K562 (cell line): ENCODE results near the gene TRMU. TPM values are rescaled to one million over a fixed set of nuclear protein-coding genes. Genes with fewer than 3 reads are reported as not detected.

ENCODE experiments used
- ATAC-seq: fragments of 200-7000 bp; cut with Tn5 transposase; 3 replicates; pipeline ENCODE4 v1.9.1; 2020; ENCODE audit warnings: moderate library complexity
- BruUV-seq: library from RNA; stranded (reverse); fragments of 400-500 nt; replicated peaks from 2 replicates; lab custom pipeline; 2021; lab: Mats Ljungman, UMichigan
- CTCF ChIA-PET: fragments of 300-600 bp; formaldehyde crosslinking; extraction: SDS; loops from one replicate; lab custom pipeline; 2021; ENCODE audit warnings: low intra/inter-chr PET ratio; lab: Yijun Ruan, JAX
- POLR2A ChIA-PET: fragments of 300-600, 350-650 bp; sonication (Branson Sonifier 250); formaldehyde crosslinking; extraction: SDS; loops from one replicate; lab custom pipeline; 2021; ENCODE audit warnings: antibody characterized with exemption, inconsistent platforms; lab: Yijun Ruan, JAX
- DNase-seq, 4 experiments: peaks; one replicate each; pipeline versions ENCODE4 v3.0.0 to v3.0.0-alpha.2; 2011 to 2018; ENCODE audit warnings: low spot score in 3 of 4, mixed read lengths in 3 of 4; ENCODE audit errors: extremely low read depth in 1 of 4
- FAIRE-seq: peaks from 2 replicates; lab custom pipeline; 2011; peaks lifted over from hg19 to GRCh38; lab: Jason Lieb, UNC
- H2AFZ ChIP-seq: 2 replicates; pipeline ENCODE4 v1.6.0; 2011; ENCODE audit warnings: low read depth, low read length, control low read depth, inconsistent platforms
- H3K27ac ChIP-seq: fragments of 200-600 bp; 3 replicates; pipeline ENCODE4 v1.8.0; 2011; ENCODE audit warnings: low read depth, mild to moderate bottlenecking, control low read depth, inconsistent platforms, low read length, moderate library complexity, mixed read lengths; ENCODE audit errors: extremely low read depth
- H3K27me3 ChIP-seq, 2 experiments: fragments of 300-600 bp in 1 of 2; 2 replicates in 1 of 2; 3 replicates in 1 of 2; pipeline versions ENCODE4 v1.6.0 to v1.8.0; 2011; ENCODE audit warnings: inconsistent platforms in 2 of 2, low read length in 2 of 2, mild to moderate bottlenecking in 1 of 2, mixed read lengths in 1 of 2, moderate library complexity in 1 of 2; ENCODE audit not compliant: control insufficient read depth in 2 of 2, insufficient read depth in 2 of 2
- H3K36me3 ChIP-seq: fragments of 300-600 bp; 3 replicates; pipeline ENCODE4 v1.8.0; 2011; ENCODE audit warnings: mild to moderate bottlenecking, low read length, inconsistent platforms; ENCODE audit not compliant: control insufficient read depth, insufficient read depth
- H3K4me1 ChIP-seq, 2 experiments: fragments of 200-600 bp in 1 of 2; replicated peaks in 1 of 2; 2 replicates in 1 of 2; 3 replicates in 1 of 2; pipeline versions ENCODE4 v1.5.1 to v1.8.0; 2011; ENCODE audit warnings: inconsistent platforms in 2 of 2, low read length in 2 of 2, mild to moderate bottlenecking in 1 of 2, mixed read lengths in 1 of 2, moderate library complexity in 1 of 2; ENCODE audit not compliant: control insufficient read depth in 2 of 2, insufficient read depth in 2 of 2
- H3K4me2 ChIP-seq: 2 replicates; pipeline ENCODE4 v1.6.1; 2011; ENCODE audit warnings: low read length, control low read depth, inconsistent platforms, mixed read lengths; ENCODE audit not compliant: insufficient read depth
- H3K4me3 ChIP-seq: fragments of 200-600 bp; sonication (generic), shearing (Covaris generic); 2 replicates; pipeline ENCODE4 v1.5.1; 2016; ENCODE audit warnings: control low read depth, inconsistent platforms
- H3K79me2 ChIP-seq: fragments of 200-600 bp; 3 replicates; pipeline ENCODE4 v1.8.0; 2011; ENCODE audit warnings: low read length, inconsistent platforms; ENCODE audit not compliant: control insufficient read depth, insufficient read depth
- H3K9ac ChIP-seq, 2 experiments: 2 replicates each; pipeline versions ENCODE4 v1.6.0 to v1.6.1; 2011; ENCODE audit warnings: low read depth in 2 of 2, low read length in 2 of 2, control low read depth in 1 of 2, inconsistent platforms in 1 of 2, mild to moderate bottlenecking in 1 of 2, mixed read lengths in 1 of 2; ENCODE audit not compliant: insufficient read depth in 1 of 2
- H3K9me1 ChIP-seq: one replicate; pipeline ENCODE4 v1.6.0; 2011; ENCODE audit warnings: inconsistent platforms, mild to moderate bottlenecking, low read length, moderate library complexity; ENCODE audit not compliant: control insufficient read depth, insufficient read depth
- H3K9me3 ChIP-seq: replicated peaks from 2 replicates; pipeline ENCODE4 v1.5.1; 2011; ENCODE audit warnings: low read depth, low read length, inconsistent platforms; ENCODE audit not compliant: control insufficient read depth, insufficient read depth
- H4K20me1 ChIP-seq: replicated peaks from 2 replicates; pipeline ENCODE4 v1.6.1; 2011; ENCODE audit warnings: low read length, inconsistent platforms, mixed read lengths; ENCODE audit not compliant: control insufficient read depth, insufficient read depth
- E2F5 ChIP-seq: sonication (generic); formaldehyde crosslinking; IDR thresholded peaks from 2 replicates; pipeline ENCODE4 v1.8.0; 2022; ENCODE audit warnings: mild to moderate bottlenecking, missing genetic modification reagents
- FIP1L1 ChIP-seq: fragments of 200-400 bp; formaldehyde crosslinking; IDR thresholded peaks from 2 replicates; pipeline ENCODE4 v1.6.1; 2018; ENCODE audit warnings: mild to moderate bottlenecking, low read depth, low read length; ENCODE audit not compliant: poor library complexity, severe bottlenecking
- GTF2F1 ChIP-seq: IDR thresholded peaks from 2 replicates; pipeline ENCODE4 v1.6.1; 2011; ENCODE audit warnings: low read depth, low read length, improper control_type of control experiment
- HDGF ChIP-seq: fragments of 450-650 bp; IDR thresholded peaks from 2 replicates; pipeline ENCODE4 v1.6.1; 2016
- IFI16 ChIP-seq: fragments of 250-450 bp; sonication (Bioruptor Pico); IDR thresholded peaks from 2 replicates; pipeline ENCODE4 v2.1.2; 2022; ENCODE audit warnings: mild to moderate bottlenecking, inconsistent platforms
- KDM1A ChIP-seq, 2 experiments: fragments of 450-650 bp; IDR thresholded peaks; 2 replicates each; pipeline ENCODE4 v1.6.1; 2016; ENCODE audit warnings: mild to moderate bottlenecking in 2 of 2
- MTA2 ChIP-seq: fragments of 450-650 bp; IDR thresholded peaks from 2 replicates; pipeline ENCODE4 v1.6.1; 2016; ENCODE audit warnings: low read depth
- NFIC ChIP-seq: fragments of 450-650 bp; IDR thresholded peaks from 2 replicates; pipeline ENCODE4 v1.6.1; 2017; ENCODE audit warnings: mild to moderate bottlenecking, inconsistent platforms
- NR0B1 ChIP-seq: fragments of 450-650 bp; IDR thresholded peaks from one replicate; pipeline ENCODE4 v1.6.1; 2018; ENCODE audit warnings: mild to moderate bottlenecking, moderate library complexity; ENCODE audit not compliant: partially characterized antibody
- POLR2AphosphoS5 ChIP-seq: IDR thresholded peaks from 2 replicates; pipeline ENCODE4 v1.6.1; 2011; ENCODE audit warnings: mild to moderate bottlenecking, low read depth, low read length, moderate library complexity; ENCODE audit not compliant: control insufficient read depth, insufficient read depth
- TARDBP ChIP-seq: fragments of 450-650 bp; IDR thresholded peaks from 2 replicates; pipeline ENCODE4 v1.6.1; 2016
- TBL1XR1 ChIP-seq, 2 experiments: IDR thresholded peaks; 2 replicates each; pipeline ENCODE4 v1.6.1; 2012; ENCODE audit warnings: improper control_type of control experiment in 2 of 2, low read length in 2 of 2, mild to moderate bottlenecking in 1 of 2
- TEAD1 ChIP-seq, 2 experiments: fragments of 450-650 bp in 1 of 2; sonication (generic) in 1 of 2; formaldehyde crosslinking; IDR thresholded peaks; 2 replicates each; pipeline versions ENCODE4 v1.4.0 to v1.8.0; 2020 to 2022; ENCODE audit warnings: mild to moderate bottlenecking in 2 of 2, missing genetic modification reagents in 1 of 2
- ZBTB1 ChIP-seq: sonication (generic); formaldehyde crosslinking; IDR thresholded peaks from 2 replicates; pipeline ENCODE4 v1.8.1; 2023; ENCODE audit warnings: missing genetic modification reagents, low read depth, mild to moderate bottlenecking, borderline replicate concordance
- ZNF586 ChIP-seq: fragments of 450-650 bp; formaldehyde crosslinking; conservative IDR thresholded peaks from 2 replicates; pipeline ENCODE4 v1.4.0; 2020; ENCODE audit warnings: mild to moderate bottlenecking, moderate library complexity
- ZNF695 ChIP-seq: fragments of 450-650 bp; formaldehyde crosslinking; IDR thresholded peaks from 2 replicates; pipeline ENCODE4 v1.4.0; 2020; ENCODE audit warnings: mild to moderate bottlenecking, moderate library complexity
- WGBS: fragments of 100-300 bp; shearing (Covaris generic); methylation state at CpG from one replicate; pipeline ENCODE4 v1.1.6; 2016; ENCODE audit warnings: low coverage, mixed read lengths; ENCODE audit not compliant: insufficient coverage; ENCODE audit errors: missing lambda C conversion rate; 5-methylcytosine and 5-hydroxymethylcytosine counted together
- in situ Hi-C: fragments of 300-500 bp; cut with MboI; formaldehyde crosslinking; loops from 4 replicates; pipeline ENCODE4 v1.15.0; 2018; ENCODE audit warnings: inconsistent platforms, mixed read lengths
- intact Hi-C: fragments of 100-400 bp; cut with micrococcal nuclease; formaldehyde crosslinking; loops from 2 replicates; pipeline ENCODE4 v1.14.2; 2022
- polyA plus RNA-seq, 8 experiments: library from polyadenylated mRNA; depleted of rRNA in 4 of 8; stranded (reverse) in 5 of 8; unstranded in 3 of 8; fragments of >200 nt; fragmentation: Nextera tagmentation in 2 of 8; fragmentation: Illumina TruSeq in 1 of 8; extraction: Ambion mirVana in 2 of 8; extraction: Trizol in 1 of 8; gene quantifications; 2 replicates each; pipeline versions ENCODE4 v1.2.1 to v1.2.3, GENCODE V29; 2011 to 2014; ENCODE audit warnings: inconsistent platforms in 1 of 8, missing spikeins in 1 of 8
- total RNA-seq, 7 experiments: library from RNA; depleted of rRNA in 6 of 7; stranded (reverse); fragments of >200 nt in 6 of 7; fragmentation: Illumina TruSeq in 2 of 7; extraction: Trizol in 2 of 7; gene quantifications; 2 replicates each; pipeline versions ENCODE4 v1.2.1 to v1.2.3, GENCODE V29; 2011 to 2021; ENCODE audit warnings: low replicate concordance in 1 of 7
- TF ChIP-seq, protein P1 (sequence below): fragments of 450-650 bp; conservative IDR thresholded peaks from 2 replicates; pipeline ENCODE4 v1.6.1; 2016; ENCODE audit warnings: missing genetic modification characterization, low read depth, mild to moderate bottlenecking, control low read depth, missing compliant biosample characterization
- TF ChIP-seq, protein P2 (sequence below): fragments of 250-450 bp; sonication (Bioruptor Pico); IDR thresholded peaks from 2 replicates; pipeline ENCODE4 v1.5.0; 2022; ENCODE audit warnings: mild to moderate bottlenecking

Gene TRMU
- total and polyA plus RNA-seq, 9 of the 15 experiments (the other 6 are each of a cell fraction or from before 2014, with no cell fraction given) = 2.3 to 49.9 (median 35.3) TPM

GRCh38 chr22:46380581-46380980, 45.1 kb downstream of the TRMU start:
- Histone ChIP-seq H3K27me3 (peaks cover 5 to 48% of the 10 kb centered on the region in 2 experiments; a peak in 3 of 5 replicates), H3K9me1 (no peaks in the 10 kb centered on the region), H3K4me3 (no peak overlapping the region), H3K79me2 (no peaks in the 10 kb centered on the region), H3K9me3 (no peaks in the 10 kb centered on the region), H4K20me1 (no peaks in the 10 kb centered on the region; the same call in 1 of the 2 replicates), H3K4me1 (peaks cover 0 to 12% of the 10 kb centered on the region in 2 experiments; a peak in 2 of 5 replicates), H3K9ac (no peak overlapping the region), H3K27ac (no peak overlapping the region), H2AFZ (no peak overlapping the region), H3K4me2 (no peak overlapping the region), H3K36me3 (no peaks in the 10 kb centered on the region)
- 1% methylated on average over 14 of the region's 17 CpGs for WGBS
- FAIRE-seq = no peak
- no TSS peak for BruUV-seq
- POLR2A ChIA-PET = no interaction called here
- CTCF ChIA-PET = no interaction called here
- in situ Hi-C loops (no loop called here), intact Hi-C loops (no loop called here)
- no peak for ATAC-seq
- no peak for DNase-seq
- TF ChIP-seq TARDBP (no peak), NFIC (no peak), HDGF (no peak), IFI16 (no peak), ZBTB1 (CRISPR knock-in tag) (no peak), NR0B1 (no peak), KDM1A (IDR thresholded peaks at IDR 0.05) (no peak), GTF2F1 (no peak), E2F5 (CRISPR knock-in tag) (no peak), TBL1XR1 (IDR thresholded peaks at IDR 0.05; ENCODE audit: low read length in 2 of 2) (no peak), TEAD1 (CRISPR knock-in tag; IDR thresholded peaks at IDR 0.05) (no peak), ZNF695 (no peak), ZNF586 (no peak), POLR2AphosphoS5 (no peak), FIP1L1 (no peak), MTA2 (no peak)
- TF ChIP-seq, protein P1, sequence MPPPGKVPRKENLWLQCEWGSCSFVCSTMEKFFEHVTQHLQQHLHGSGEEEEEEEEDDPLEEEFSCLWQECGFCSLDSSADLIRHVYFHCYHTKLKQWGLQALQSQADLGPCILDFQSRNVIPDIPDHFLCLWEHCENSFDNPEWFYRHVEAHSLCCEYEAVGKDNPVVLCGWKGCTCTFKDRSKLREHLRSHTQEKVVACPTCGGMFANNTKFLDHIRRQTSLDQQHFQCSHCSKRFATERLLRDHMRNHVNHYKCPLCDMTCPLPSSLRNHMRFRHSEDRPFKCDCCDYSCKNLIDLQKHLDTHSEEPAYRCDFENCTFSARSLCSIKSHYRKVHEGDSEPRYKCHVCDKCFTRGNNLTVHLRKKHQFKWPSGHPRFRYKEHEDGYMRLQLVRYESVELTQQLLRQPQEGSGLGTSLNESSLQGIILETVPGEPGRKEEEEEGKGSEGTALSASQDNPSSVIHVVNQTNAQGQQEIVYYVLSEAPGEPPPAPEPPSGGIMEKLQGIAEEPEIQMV (tag) = no peak
- TF ChIP-seq, protein P2, sequence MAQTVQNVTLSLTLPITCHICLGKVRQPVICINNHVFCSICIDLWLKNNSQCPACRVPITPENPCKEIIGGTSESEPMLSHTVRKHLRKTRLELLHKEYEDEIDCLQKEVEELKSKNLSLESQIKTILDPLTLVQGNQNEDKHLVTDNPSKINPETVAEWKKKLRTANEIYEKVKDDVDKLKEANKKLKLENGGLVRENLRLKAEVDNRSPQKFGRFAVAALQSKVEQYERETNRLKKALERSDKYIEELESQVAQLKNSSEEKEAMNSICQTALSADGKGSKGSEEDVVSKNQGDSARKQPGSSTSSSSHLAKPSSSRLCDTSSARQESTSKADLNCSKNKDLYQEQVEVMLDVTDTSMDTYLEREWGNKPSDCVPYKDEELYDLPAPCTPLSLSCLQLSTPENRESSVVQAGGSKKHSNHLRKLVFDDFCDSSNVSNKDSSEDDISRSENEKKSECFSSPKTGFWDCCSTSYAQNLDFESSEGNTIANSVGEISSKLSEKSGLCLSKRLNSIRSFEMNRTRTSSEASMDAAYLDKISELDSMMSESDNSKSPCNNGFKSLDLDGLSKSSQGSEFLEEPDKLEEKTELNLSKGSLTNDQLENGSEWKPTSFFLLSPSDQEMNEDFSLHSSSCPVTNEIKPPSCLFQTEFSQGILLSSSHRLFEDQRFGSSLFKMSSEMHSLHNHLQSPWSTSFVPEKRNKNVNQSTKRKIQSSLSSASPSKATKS = no peak
